Measurements from ENCODE around the gene GUCY2D.

GUCY2D gene

GRCh38 chr17:7988750-7989178, 13.7 kb upstream of the GUCY2D start:
- CTCF ChIA-PET, result interaction anchor here (0.6 to 3.0 kb wide), 8 partner anchors 8 to 245 kb away, joined by 3 to 14 read pairs (median 4); partner anchors contain the start of genes CNTROB and TRAPPC1
- peak; percentile 53 for DNase-seq (ENCODE audit: extremely low spot score)
- POLR2A ChIA-PET, result interaction anchor here (0.6 to 2.9 kb wide), 3 partner anchors 56 to 73 kb away, joined by 3 to 21 read pairs (median 3); partner anchors contain the start of genes CNTROB, RNF227 and TRAPPC1
- TF ChIP-seq SUZ12 (IDR thresholded peaks at IDR 0.05) (no peak), L3MBTL2 (conservative IDR thresholded peaks at IDR 0.05) (peak; percentile 73), ZNF384 (IDR thresholded peaks at IDR 0.05) (peak; percentile 54), FOXA1 (IDR thresholded peaks at IDR 0.05) (no peak), ARNT (IDR thresholded peaks at IDR 0.05) (no peak)

- CTCF ChIA-PET, result interaction anchor here (0.5 to 3.0 kb wide), 27 partner anchors 9 to 362 kb away, joined by 3 to 14 read pairs (median 4); partner anchors contain the start of genes KDM6B, NAA38 and RNF227
Measured at GRCh38 chr17:7989781-7990655, 12.4 kb upstream of the GUCY2D start.

GRCh38 chr17:7992516-7992915, 9.9 kb upstream of the GUCY2D start:
- DNase-seq (ENCODE audit: extremely low spot score), result no peak
- ChIA-PET CTCF (interaction anchor here (1.3 kb wide), 1 partner anchor 129 kb away, joined by 3 read pairs; no protein-coding TSS in a partner anchor), POLR2A (interaction anchor here (0.7 to 1.1 kb wide), 2 partner anchors 16 to 77 kb away, joined by 3 read pairs; partner anchors contain the start of gene RNF227)
- no peak for TF ChIP-seq L3MBTL2 (conservative IDR thresholded peaks at IDR 0.05)
- no peak for TF ChIP-seq CTBP1 (IDR thresholded peaks at IDR 0.05; ENCODE audit: borderline replicate concordance)
- no peak for TF ChIP-seq NFRKB (IDR thresholded peaks at IDR 0.05)
- TF ChIP-seq FOXM1 (IDR thresholded peaks at IDR 0.05; ENCODE audit: borderline replicate concordance), result no peak
- no peak for TF ChIP-seq ELF4 (IDR thresholded peaks at IDR 0.05)
- TF ChIP-seq SUZ12 (IDR thresholded peaks at IDR 0.05), result no peak
- TF ChIP-seq ARNT (IDR thresholded peaks at IDR 0.05), result no peak
- TF ChIP-seq TARDBP (IDR thresholded peaks at IDR 0.05), result no peak
- no peak for TF ChIP-seq LEF1 (IDR thresholded peaks at IDR 0.05; ENCODE audit: borderline replicate concordance)
- no peak for TF ChIP-seq ZNF384 (IDR thresholded peaks at IDR 0.05)
- no peak for TF ChIP-seq FOXA1 (IDR thresholded peaks at IDR 0.05)
- TF ChIP-seq HDGF (IDR thresholded peaks at IDR 0.05; ENCODE audit: borderline replicate concordance), result no peak
- TF ChIP-seq BHLHE40 (IDR thresholded peaks at IDR 0.05; ENCODE audit: borderline replicate concordance), result no peak
- no peak for TF ChIP-seq PKNOX1 (IDR thresholded peaks at IDR 0.05)
- TF ChIP-seq FOXK2 (IDR thresholded peaks at IDR 0.05), result no peak
- no peak for TF ChIP-seq SP1 (IDR thresholded peaks at IDR 0.05)

More at GRCh38 chr17:7989781-7990655, 12.4 kb upstream of the GUCY2D start:
- peak; percentile 89 for DNase-seq (ENCODE audit: extremely low spot score)
- POLR2A ChIA-PET, result interaction anchor here (0.9 to 2.9 kb wide), 9 partner anchors 12 to 245 kb away, joined by 3 to 21 read pairs (median 4); partner anchors contain the start of genes CNTROB, RNF227 and TRAPPC1
- TF ChIP-seq FOXA1 (IDR thresholded peaks at IDR 0.05) (no peak), ARNT (IDR thresholded peaks at IDR 0.05) (no peak), ELF4 (IDR thresholded peaks at IDR 0.05) (peak; percentile 46; the same call in 1 of the 2 replicates), TARDBP (IDR thresholded peaks at IDR 0.05) (no peak), SUZ12 (IDR thresholded peaks at IDR 0.05) (no peak), SP1 (IDR thresholded peaks at IDR 0.05) (no peak), BHLHE40 (IDR thresholded peaks at IDR 0.05; ENCODE audit: borderline replicate concordance) (no peak), FOXK2 (IDR thresholded peaks at IDR 0.05) (no peak), FOXM1 (IDR thresholded peaks at IDR 0.05; ENCODE audit: borderline replicate concordance) (no peak), LEF1 (IDR thresholded peaks at IDR 0.05; ENCODE audit: borderline replicate concordance) (no peak), ZNF384 (IDR thresholded peaks at IDR 0.05) (no peak), L3MBTL2 (conservative IDR thresholded peaks at IDR 0.05) (peak; percentile 76), HDGF (IDR thresholded peaks at IDR 0.05; ENCODE audit: borderline replicate concordance) (no peak), CTBP1 (IDR thresholded peaks at IDR 0.05; ENCODE audit: borderline replicate concordance) (no peak)

- TF ChIP-seq ELF4 (IDR thresholded peaks at IDR 0.05) (no peak), NFRKB (IDR thresholded peaks at IDR 0.05) (no peak), CTBP1 (IDR thresholded peaks at IDR 0.05; ENCODE audit: borderline replicate concordance) (no peak), PKNOX1 (IDR thresholded peaks at IDR 0.05) (peak; percentile 34; the same call in 1 of the 2 replicates), FOXA1 (IDR thresholded peaks at IDR 0.05) (no peak)
- POLR2A ChIA-PET, result interaction anchor here (0.7 to 1.1 kb wide), 2 partner anchors 16 to 77 kb away, joined by 3 read pairs; partner anchors contain the start of gene RNF227
- CTCF ChIA-PET, result interaction anchor here (1.3 kb wide), 1 partner anchor 130 kb away, joined by 3 read pairs; no protein-coding TSS in a partner anchor
- DNase-seq (ENCODE audit: extremely low spot score), result no peak
Measured at GRCh38 chr17:7992924-7993323, 9.5 kb upstream of the GUCY2D start.

- DNase-seq (ENCODE audit: extremely low spot score), result no peak
- ChIA-PET POLR2A (no interaction called here), CTCF (interaction anchor here (1.3 kb wide), 1 partner anchor 131 kb away, joined by 3 read pairs; no protein-coding TSS in a partner anchor)
- TF ChIP-seq NFRKB (IDR thresholded peaks at IDR 0.05) (no peak), CTBP1 (IDR thresholded peaks at IDR 0.05; ENCODE audit: borderline replicate concordance) (no peak), TARDBP (IDR thresholded peaks at IDR 0.05) (no peak), ZNF384 (IDR thresholded peaks at IDR 0.05) (no peak), BHLHE40 (IDR thresholded peaks at IDR 0.05; ENCODE audit: borderline replicate concordance) (no peak), SUZ12 (IDR thresholded peaks at IDR 0.05) (no peak), ELF4 (IDR thresholded peaks at IDR 0.05) (no peak), ARNT (IDR thresholded peaks at IDR 0.05) (no peak), FOXK2 (IDR thresholded peaks at IDR 0.05) (no peak), HDGF (IDR thresholded peaks at IDR 0.05; ENCODE audit: borderline replicate concordance) (no peak), FOXM1 (IDR thresholded peaks at IDR 0.05; ENCODE audit: borderline replicate concordance) (no peak), PKNOX1 (IDR thresholded peaks at IDR 0.05) (no peak), LEF1 (IDR thresholded peaks at IDR 0.05; ENCODE audit: borderline replicate concordance) (no peak), L3MBTL2 (conservative IDR thresholded peaks at IDR 0.05) (no peak), FOXA1 (IDR thresholded peaks at IDR 0.05) (no peak), SP1 (IDR thresholded peaks at IDR 0.05) (no peak)
Measured at GRCh38 chr17:7993972-7994589, 8.3 kb upstream of the GUCY2D start.
